HG02885 (cell line): Measurements from ENCODE around the gene OR2V2.
A peak's percentile ranks its signal among the peaks of the same experiment; 100 is the strongest.
"Not testable (repeated sequence)": the region's sequence is repeated elsewhere in the genome, so short reads cannot be mapped to it uniquely, and the experiment has no call there.

Experiments used
- ATAC-seq: cut with Tn5 transposase; IDR thresholded peaks from one replicate; pipeline ENCODE4 v1.9.1; 2021; ENCODE audit warnings: mild to moderate bottlenecking; ENCODE audit not compliant: unreplicated experiment, poor library complexity

OR2V2 gene

GRCh38 chr5:181167814-181168488 lies 20.6 kb downstream of the OR2V2 start:
- no peak for ATAC-seq

DNA sequence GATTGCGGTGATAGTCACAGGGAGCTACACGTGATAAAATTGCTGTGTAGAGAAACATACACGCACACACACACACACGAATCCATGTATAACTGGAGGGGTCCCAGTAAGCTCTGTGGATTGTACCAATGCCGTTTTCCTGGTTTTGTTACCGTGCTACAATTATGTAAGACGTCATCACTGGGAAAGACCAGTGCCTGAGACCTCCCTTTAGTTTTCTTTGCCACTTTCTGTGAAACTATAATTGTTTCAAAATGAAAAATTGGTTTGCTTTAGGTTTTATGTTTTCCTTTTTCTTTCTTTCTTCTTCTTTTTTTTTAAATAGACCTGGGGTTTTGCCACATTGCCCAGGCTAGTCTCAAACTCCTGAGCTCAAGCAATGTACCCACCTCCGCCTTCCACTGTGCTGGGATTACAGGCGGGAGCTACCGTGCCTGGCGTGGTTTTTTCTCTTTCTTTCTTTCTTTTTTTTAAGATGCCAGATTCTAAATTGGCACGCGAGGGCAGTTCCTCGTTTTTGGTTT lies 21.3 kb downstream of the OR2V2 start:
- no peak for ATAC-seq

- peak; percentile 45 for ATAC-seq
Measured at GRCh38 chr5:181169459-181170236, 22.3 kb downstream of the OR2V2 start.

GRCh38 chr5:181170237-181170825 lies 22.9 kb downstream of the OR2V2 start:
- no peak for ATAC-seq

GRCh38 chr5:181170996-181171395 lies 23.6 kb downstream of the OR2V2 start:
- ATAC-seq: no peak

DNA sequence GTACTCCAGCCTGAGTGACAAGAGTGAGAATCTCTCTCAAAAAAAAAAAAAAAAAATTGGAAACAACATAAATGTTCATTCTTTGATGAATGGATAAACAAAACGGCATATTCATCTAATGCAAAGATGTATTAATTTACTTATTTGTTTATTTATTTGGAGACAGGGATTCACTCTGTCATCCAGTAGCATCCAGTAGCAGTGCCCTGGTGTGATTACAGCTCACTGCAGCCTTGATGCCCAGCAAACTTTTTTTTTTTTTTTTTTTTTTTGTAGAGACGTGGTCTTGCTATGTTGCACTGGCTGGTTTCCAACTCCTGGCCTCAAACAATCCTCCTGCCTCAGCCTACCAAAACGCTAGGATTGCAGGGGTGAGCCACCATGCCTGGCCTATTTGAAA lies 24.4 kb downstream of the OR2V2 start:
- ATAC-seq: no peak

DNA sequence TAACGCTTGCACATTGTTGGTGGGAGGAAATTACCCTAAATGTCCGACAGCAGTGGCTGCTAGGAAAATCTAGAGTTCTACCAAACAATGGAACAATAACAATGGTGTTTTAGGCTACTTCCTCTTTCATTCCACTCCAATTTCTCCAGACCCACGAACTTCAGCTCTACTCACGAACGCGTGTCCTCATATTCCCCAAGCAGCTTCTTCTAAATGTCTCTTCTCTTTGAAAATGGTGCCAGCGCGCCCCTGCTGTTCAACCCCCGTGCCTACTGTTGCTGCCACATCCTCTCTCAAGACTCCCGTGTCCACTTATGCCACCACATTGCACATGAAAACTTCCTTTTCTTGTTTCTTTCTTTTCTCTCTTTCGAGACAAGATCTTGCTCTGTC lies 25.6 kb downstream of the OR2V2 start:
- ATAC-seq: no peak

DNA sequence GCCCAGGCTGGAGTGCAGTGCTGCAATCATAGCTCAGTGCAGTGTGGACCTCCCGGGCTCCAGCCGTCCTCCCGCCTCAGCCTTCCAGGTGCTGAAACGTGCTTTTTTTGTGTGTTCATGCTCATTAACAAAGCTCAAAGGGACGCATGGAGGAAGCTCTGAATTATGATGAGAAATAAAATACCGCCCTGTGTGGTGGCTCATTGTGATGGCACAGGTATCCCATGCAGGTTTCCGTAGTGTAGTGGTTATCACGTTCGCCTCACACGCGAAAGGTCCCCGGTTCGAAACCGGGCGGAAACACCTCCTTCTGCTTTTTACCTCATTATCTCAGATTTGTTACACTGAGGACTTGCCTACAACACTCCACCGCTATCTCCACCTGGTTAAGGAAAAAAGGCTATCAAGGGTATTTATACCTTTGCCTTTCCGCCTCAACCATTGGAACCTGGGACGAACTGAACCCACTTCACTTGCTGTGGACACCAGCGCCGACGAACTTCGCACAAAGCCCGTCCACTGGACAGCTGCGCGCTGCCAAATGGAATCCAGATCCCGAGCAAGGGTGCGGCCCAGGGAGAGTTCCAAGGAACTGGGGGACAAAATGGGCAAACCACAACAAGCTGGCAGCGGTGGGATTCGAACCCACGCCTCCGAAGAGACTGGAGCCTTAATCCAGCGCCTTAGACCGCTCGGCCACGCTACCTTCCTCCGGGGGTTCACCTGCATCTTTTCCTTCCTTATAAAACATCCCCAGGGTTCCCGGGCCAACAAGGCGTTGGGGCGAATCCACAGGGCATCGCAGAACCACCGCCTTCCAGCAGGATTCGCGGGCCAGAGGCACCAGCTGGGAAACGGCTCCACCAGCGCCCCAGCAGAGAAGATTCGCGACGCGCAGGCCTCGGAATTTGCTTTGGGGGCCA lies 26.3 kb downstream of the OR2V2 start:
- peak; percentile 68 for ATAC-seq

DNA sequence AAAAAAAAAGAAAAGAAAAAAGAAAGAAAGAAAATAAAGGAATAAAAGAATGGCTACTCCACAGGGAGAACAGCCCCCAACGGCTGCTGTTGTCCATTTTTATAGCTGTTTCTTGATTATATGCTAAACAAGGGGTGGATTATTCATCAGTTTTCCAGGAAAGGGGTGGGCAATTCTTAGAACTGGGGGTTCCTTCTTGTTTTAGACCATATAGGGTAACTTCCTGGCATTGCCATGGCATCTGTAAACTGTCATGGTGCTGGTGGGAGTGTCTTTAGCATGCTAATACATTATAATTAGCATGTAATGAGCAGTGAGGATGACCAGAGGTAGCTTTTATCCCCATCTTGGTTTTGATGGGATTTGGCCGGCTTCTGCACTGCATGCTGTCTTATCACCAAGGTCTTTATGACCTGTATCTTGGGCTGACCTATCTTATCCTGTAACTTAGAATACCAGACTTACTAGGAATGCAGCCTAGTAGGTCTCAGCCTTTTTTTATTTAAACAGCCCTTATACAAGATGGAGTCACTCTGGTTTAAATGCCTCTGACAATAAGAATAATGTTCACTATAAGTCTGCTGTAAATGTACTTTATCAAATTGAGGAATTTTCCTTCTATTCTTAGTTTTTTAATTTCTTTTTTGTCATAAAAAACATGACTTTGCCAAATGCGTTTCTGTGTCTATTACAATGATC lies 29.0 kb downstream of the OR2V2 start:
- ATAC-seq: no peak

- ATAC-seq: not testable (repeated sequence)
Measured at GRCh38 chr5:181177559-181177958, 30.2 kb downstream of the OR2V2 start.

GRCh38 chr5:181181650-181182565 lies 34.5 kb downstream of the OR2V2 start:
- peak; percentile 58 for ATAC-seq

DNA sequence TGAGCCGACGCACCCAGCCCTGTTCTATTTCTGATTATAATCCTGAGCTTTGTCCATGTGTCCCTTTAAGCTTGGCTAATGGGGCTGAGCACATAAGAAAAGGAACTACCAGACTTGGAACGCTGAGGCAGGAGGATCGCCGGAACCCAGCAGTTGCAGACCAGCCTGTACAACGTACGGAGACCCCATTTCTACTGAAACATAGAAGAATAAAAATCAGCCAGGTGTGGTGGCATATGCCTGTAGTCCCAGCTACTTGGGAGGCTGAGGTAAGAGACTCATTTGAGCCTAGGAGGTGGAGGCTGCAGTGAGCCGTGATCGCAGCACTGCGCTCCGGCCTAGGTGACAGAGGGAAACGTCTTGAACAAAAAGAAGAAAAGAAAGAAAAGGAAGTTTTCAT lies 35.3 kb downstream of the OR2V2 start:
- ATAC-seq: no peak

DNA sequence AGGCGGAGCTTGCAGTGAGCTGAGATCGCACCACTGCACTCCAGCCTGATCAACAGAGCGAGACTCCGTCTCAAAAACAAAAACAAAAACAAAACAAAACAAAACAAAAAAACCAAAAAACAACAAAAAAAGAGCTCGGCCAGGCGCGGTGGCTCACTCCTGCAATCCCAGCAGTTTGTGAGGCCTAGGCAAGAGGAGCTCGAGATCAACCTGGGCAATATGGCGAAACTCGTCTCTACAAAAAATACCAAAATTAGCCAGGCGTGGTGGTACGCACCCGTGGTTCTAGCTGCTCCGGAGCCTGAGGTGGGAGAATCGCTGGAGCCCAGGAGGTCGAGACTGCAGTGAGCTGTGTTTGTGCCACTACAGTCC lies 37.4 kb downstream of the OR2V2 start:
- ATAC-seq: no peak

DNA sequence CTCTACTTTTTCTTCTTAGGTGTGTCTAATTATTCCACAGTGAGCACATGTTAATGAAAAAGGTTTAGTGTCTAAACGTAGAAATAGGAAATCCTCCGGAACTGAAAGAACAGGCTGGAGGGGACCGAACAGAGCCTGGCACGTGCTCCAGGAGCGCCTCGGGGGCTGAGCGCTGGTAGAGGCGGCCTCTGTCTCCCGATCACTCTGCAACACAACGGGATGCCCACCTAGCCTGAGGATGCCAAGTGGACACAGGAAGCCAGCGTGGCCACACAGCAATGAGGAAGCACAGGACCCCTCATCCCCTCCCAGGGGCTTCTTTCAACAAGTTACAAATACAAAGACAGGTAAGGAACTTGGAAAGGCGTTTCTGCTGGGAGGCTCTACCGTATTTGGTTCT lies 38.2 kb downstream of the OR2V2 start:
- ATAC-seq: no peak

DNA sequence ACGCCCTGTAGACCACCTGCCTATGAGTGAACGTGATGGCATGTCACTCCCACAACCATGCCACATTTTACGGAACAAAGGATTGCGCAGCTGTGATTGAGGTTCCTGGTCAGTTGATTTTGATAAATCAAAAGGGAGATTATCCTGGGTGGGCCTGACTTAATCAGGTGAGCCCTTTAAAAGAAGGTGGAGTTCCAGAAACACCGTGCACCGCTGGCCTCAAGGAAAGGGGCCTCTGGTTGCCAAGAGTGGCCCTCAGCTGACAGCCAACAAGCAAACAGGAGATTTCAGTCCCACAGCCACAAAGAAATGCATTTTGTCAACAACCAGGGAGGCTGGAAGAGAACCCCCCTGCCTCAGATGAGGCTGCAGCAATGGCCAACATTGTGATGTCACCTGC lies 38.6 kb downstream of the OR2V2 start:
- no peak for ATAC-seq

DNA sequence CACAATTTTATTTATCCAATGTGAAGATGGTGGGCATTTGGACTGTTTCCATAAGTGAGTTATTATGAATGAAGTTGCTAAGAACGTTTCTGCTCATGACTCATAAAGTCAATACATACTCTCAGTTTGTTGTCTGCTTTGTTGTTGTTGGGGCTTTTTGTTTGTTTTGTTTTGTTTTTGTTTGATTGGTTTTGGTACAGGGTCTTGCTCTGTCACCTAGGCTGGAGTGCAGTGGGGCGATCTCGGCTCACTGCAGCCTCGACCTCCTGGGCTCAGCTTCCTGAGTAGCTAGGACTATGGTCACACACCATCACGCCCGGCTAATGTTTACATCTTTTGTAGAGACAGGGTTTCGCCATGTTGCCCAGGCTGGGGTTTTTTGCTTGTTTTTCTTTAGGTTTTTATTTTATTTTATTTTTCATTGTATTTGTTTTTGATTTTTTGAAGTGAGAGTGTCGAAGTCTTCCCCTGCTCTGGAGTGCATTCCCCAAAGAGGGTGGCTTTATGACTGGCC lies 39.7 kb downstream of the OR2V2 start:
- ATAC-seq: no peak

DNA sequence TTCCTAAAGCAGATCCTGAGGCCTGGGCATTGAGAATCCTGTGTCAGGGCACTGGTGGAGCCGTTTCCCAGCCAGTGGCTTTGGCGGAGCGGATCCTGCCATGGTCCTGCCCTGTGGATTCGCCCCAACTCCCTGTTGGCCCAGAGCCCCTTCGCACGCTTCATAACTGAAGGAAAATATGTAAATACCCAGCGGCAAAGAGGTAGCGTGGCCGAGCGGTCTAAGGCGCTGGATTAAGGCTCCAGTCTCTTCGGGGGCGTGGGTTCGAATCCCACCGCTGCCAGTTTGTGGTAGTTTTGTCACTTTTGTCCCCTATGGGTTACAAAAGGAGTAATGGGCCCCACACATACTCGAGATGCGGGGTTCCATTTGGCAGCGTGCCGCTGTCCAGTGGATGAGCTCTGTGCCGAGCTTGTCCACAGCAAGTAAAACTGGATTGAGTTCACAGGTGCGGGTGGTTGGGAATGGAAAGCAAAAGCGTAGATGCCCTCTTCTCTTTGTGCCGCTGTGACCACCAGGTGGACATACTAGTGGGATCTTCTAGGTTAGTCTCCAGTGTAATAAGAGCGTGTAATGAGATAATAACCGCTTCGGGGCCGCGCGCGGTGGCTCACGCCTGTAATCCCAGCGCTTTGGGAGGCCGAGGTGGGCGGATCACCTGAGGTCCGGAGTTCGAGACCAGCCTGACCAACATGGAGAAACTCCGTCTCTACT lies 40.3 kb downstream of the OR2V2 start:
- ATAC-seq: no peak
